ENCODE results near the gene UBQLN4.

DNA sequence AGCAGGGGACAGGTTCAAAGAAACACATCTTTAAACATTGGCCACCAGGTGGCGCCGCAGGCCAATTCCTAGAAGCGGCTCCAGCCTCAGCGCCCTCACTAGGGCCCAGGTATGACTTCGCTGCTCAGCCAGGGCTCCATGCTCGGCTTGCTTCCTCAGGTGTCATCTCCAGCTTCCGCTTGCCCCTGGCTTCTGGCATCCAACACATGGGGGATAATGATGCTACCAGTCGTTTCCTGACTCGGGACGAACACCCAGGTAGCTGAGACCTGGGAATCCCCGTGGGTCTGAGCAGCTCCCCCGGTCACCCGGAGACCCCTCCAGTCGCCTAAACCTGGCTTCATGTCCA is 37.2 kb upstream of the UBQLN4 start:
- TF ChIP-seq, protein P1, sequence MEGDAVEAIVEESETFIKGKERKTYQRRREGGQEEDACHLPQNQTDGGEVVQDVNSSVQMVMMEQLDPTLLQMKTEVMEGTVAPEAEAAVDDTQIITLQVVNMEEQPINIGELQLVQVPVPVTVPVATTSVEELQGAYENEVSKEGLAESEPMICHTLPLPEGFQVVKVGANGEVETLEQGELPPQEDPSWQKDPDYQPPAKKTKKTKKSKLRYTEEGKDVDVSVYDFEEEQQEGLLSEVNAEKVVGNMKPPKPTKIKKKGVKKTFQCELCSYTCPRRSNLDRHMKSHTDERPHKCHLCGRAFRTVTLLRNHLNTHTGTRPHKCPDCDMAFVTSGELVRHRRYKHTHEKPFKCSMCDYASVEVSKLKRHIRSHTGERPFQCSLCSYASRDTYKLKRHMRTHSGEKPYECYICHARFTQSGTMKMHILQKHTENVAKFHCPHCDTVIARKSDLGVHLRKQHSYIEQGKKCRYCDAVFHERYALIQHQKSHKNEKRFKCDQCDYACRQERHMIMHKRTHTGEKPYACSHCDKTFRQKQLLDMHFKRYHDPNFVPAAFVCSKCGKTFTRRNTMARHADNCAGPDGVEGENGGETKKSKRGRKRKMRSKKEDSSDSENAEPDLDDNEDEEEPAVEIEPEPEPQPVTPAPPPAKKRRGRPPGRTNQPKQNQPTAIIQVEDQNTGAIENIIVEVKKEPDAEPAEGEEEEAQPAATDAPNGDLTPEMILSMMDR (conservative IDR thresholded peaks at IDR 0.05; ENCODE audit: low read length) = peak; percentile 97
- TF ChIP-seq EZH2phosphoT487 (IDR thresholded peaks at IDR 0.05; ENCODE audit: borderline replicate concordance, low read depth, low read length) = no peak
